ENCODE data around the gene E2F1. TPM values are rescaled to one million over a fixed set of nuclear protein-coding genes. Genes with fewer than 3 reads are reported as not detected.

E2F1 gene
- total and polyA plus RNA-seq, 2 of the 4 experiments (the other 2 are of a cell fraction): 10.9 to 14.0 TPM

DNA sequence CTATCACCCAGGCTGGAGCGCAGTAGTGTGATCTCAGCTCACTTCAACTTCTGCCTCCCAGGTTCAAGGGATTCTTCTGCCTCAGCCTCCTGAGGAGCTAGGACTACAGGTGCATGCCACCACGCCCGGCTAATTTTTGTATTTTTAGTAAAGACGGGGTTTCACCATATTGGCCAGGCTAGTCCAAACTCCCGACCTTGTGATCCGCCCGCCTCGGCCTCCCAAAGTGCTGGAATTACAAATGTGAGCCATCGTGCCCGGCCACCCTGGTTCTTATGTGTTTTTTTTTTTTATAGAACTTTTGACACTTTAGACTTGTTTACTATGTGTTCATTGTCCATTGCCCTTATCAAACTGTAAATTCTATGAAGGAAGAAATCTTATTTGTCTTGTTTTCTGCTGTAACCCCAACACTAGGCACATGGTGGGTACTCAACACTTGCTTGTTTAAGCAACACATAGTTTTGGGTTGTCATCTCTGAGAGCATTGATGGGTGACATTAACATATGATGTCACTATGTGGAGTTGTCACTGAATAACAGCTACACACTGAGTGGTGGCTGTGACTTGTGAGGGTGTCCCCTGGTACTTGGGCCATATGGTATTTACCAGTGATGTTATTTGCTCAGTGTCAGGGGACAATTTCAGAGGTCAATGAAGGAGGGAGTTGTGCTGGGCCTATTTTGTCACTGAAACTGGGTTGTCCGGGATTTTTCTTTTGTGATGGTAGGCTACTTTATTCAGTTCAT lies 35.4 kb upstream of the E2F1 start:
- intact Hi-C loops (cut with micrococcal nuclease) (no loop called here), in situ Hi-C loops (cut with MboI; ENCODE audit: low sequenced_read_pairs) (no loop called here)
- DNase-seq: no peak

More for the DNA sequence above, 35.4 kb upstream of the E2F1 start:
- Histone ChIP-seq H3K9me1 (ENCODE audit: insufficient read depth, low read length) (peaks cover 13% of the 10 kb centered on the region), H2BK20ac (ENCODE audit: low read depth, low read length) (no peak overlapping the region), H2AFZ (replicated peaks; ENCODE audit: low read length, poor library complexity) (no peak overlapping the region), H2AK5ac (ENCODE audit: low read depth, low read length) (no peak overlapping the region), H3K36me3 (ENCODE audit: control insufficient read depth, insufficient read depth, low read length) (no peaks in the 10 kb centered on the region), H4K8ac (ENCODE audit: low read depth in 2 of 2, low read length in 2 of 2) (no peak overlapping the region), H2BK15ac (ENCODE audit: low read depth, low read length) (no peak overlapping the region), H3K9me3 (ENCODE audit: control insufficient read depth, insufficient read depth, low read length) (no peaks in the 10 kb centered on the region), H3K4me1 (ENCODE audit: control insufficient read depth, insufficient read depth, low read length) (peaks cover 5% of the 10 kb centered on the region), H3K23ac (ENCODE audit: low read depth, low read length) (no peak overlapping the region), H3K9ac (ENCODE audit: low read depth, low read length) (no peak overlapping the region), H4K91ac (ENCODE audit: insufficient read depth, low read depth, low read length) (no peak overlapping the region), H3K27ac (ENCODE audit: insufficient read depth, low read length) (no peak overlapping the region), H3K4me2 (ENCODE audit: low read depth, low read length) (no peak overlapping the region), H4K20me1 (ENCODE audit: insufficient read depth, low read length) (no peaks in the 10 kb centered on the region), H4K5ac (ENCODE audit: low read depth, low read length) (no peak overlapping the region), H3K14ac (replicated peaks; ENCODE audit: low read depth, low read length) (no peak overlapping the region), H3K4me3 (ENCODE audit: insufficient read depth, low read depth, low read length) (no peak overlapping the region), H3K27me3 (ENCODE audit: control insufficient read depth, insufficient read depth, low read length) (no peaks in the 10 kb centered on the region), H3K4ac (ENCODE audit: low read depth, low read length) (no peak overlapping the region), H3K79me1 (ENCODE audit: low read depth in 1 of 2, low read length in 2 of 2) (peaks cover 0 to 14% of the 10 kb centered on the region in 2 experiments; a peak in 2 of 4 replicates), H2AK9ac (replicated peaks; ENCODE audit: low read depth, low read length, poor library complexity) (no peak overlapping the region), H3K18ac (ENCODE audit: low read depth, low read length) (no peak overlapping the region), H2BK5ac (ENCODE audit: low read depth, low read length, poor library complexity, severe bottlenecking) (no peak overlapping the region), H2BK120ac (ENCODE audit: low read depth, low read length) (no peak overlapping the region), H3K56ac (ENCODE audit: extremely low read depth, insufficient read depth, low read length) (no peak overlapping the region)
- BruUV-seq (replicated peaks): no TSS peak
- dilution Hi-C loops (cut with HindIII; ENCODE audit: low sequenced_read_pairs, unreplicated experiment): no loop called here
- POLR2A ChIA-PET (ENCODE audit: unreplicated experiment): no interaction called here
- WGBS, 2 experiments (ENCODE audit: extremely low coverage in 2 of 2, insufficient read length in 1 of 2): 97% methylated on average over 7 of the region's 11 CpGs; no CpG with 5 or more reads in 1 of the 2 experiments
- ATAC-seq (ENCODE audit: low read depth): no peak
- TF ChIP-seq, protein P1, sequence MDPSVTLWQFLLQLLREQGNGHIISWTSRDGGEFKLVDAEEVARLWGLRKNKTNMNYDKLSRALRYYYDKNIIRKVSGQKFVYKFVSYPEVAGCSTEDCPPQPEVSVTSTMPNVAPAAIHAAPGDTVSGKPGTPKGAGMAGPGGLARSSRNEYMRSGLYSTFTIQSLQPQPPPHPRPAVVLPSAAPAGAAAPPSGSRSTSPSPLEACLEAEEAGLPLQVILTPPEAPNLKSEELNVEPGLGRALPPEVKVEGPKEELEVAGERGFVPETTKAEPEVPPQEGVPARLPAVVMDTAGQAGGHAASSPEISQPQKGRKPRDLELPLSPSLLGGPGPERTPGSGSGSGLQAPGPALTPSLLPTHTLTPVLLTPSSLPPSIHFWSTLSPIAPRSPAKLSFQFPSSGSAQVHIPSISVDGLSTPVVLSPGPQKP (IDR thresholded peaks at IDR 0.05; ENCODE audit: borderline replicate concordance, low read depth, low read length): no peak
- no peak for TF ChIP-seq RFX5 (IDR thresholded peaks at IDR 0.05; ENCODE audit: low read depth, low read length)
- TF ChIP-seq FOS (IDR thresholded peaks at IDR 0.05; ENCODE audit: low read depth, low read length): no peak
- TF ChIP-seq, protein P2, sequence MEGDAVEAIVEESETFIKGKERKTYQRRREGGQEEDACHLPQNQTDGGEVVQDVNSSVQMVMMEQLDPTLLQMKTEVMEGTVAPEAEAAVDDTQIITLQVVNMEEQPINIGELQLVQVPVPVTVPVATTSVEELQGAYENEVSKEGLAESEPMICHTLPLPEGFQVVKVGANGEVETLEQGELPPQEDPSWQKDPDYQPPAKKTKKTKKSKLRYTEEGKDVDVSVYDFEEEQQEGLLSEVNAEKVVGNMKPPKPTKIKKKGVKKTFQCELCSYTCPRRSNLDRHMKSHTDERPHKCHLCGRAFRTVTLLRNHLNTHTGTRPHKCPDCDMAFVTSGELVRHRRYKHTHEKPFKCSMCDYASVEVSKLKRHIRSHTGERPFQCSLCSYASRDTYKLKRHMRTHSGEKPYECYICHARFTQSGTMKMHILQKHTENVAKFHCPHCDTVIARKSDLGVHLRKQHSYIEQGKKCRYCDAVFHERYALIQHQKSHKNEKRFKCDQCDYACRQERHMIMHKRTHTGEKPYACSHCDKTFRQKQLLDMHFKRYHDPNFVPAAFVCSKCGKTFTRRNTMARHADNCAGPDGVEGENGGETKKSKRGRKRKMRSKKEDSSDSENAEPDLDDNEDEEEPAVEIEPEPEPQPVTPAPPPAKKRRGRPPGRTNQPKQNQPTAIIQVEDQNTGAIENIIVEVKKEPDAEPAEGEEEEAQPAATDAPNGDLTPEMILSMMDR (conservative IDR thresholded peaks at IDR 0.05; ENCODE audit: low read depth, low read length): no peak
- no peak for TF ChIP-seq RCOR1 (IDR thresholded peaks at IDR 0.05; ENCODE audit: insufficient replicate concordance, low read length)
- TF ChIP-seq CEBPB (IDR thresholded peaks at IDR 0.05; ENCODE audit: low read depth, low read length): no peak
- no peak for TF ChIP-seq MAFK (IDR thresholded peaks at IDR 0.05; ENCODE audit: low read depth, low read length)
- TF ChIP-seq, protein P3, sequence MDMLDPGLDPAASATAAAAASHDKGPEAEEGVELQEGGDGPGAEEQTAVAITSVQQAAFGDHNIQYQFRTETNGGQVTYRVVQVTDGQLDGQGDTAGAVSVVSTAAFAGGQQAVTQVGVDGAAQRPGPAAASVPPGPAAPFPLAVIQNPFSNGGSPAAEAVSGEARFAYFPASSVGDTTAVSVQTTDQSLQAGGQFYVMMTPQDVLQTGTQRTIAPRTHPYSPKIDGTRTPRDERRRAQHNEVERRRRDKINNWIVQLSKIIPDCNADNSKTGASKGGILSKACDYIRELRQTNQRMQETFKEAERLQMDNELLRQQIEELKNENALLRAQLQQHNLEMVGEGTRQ (IDR thresholded peaks at IDR 0.05; ENCODE audit: low read depth, low read length): no peak
- no peak for TF ChIP-seq BHLHE40 (IDR thresholded peaks at IDR 0.05; ENCODE audit: low read depth, low read length)
- TF ChIP-seq SMC3 (IDR thresholded peaks at IDR 0.05; ENCODE audit: low read depth, low read length): no peak
- TF ChIP-seq CHD1 (IDR thresholded peaks at IDR 0.05; ENCODE audit: low read depth, low read length): no peak
- no peak for TF ChIP-seq NFE2L2 (IDR thresholded peaks at IDR 0.05; ENCODE audit: low read depth, low read length)
- no peak for TF ChIP-seq MAZ (IDR thresholded peaks at IDR 0.05; ENCODE audit: borderline replicate concordance, low read depth, low read length)
- no peak for TF ChIP-seq RAD21 (IDR thresholded peaks at IDR 0.05; ENCODE audit: low read length)
- TF ChIP-seq MXI1 (IDR thresholded peaks at IDR 0.05; ENCODE audit: borderline replicate concordance, low read depth, low read length): no peak
- TF ChIP-seq POLR2A (IDR thresholded peaks at IDR 0.05; ENCODE audit: low read depth, low read length): no peak
- CTCF ChIA-PET: no interaction called here
